Activated naive CD8-positive, alpha-beta T cell treated with anti-CD3 and anti-CD28 coated beads, Interleukin-2, amount 50 U/mL, for 16 hours (primary cell): ENCODE measurements around the gene LINC00632.

Source experiments
- DNase-seq: peaks from one replicate; pipeline ENCODE4 v3.0.0-alpha.2; 2020; ENCODE audit warnings: low read depth, low spot score

LINC00632 gene

GRCh38 chrX:140765043-140765784 lies 55.7 kb downstream of the LINC00632 start:
- DNase-seq: no peak

GRCh38 chrX:140766024-140766611 lies 56.6 kb downstream of the LINC00632 start:
- DNase-seq: no peak

GRCh38 chrX:140767646-140768045 lies 58.1 kb downstream of the LINC00632 start:
- no peak for DNase-seq

GRCh38 chrX:140775211-140775610 lies 65.7 kb downstream of the LINC00632 start:
- no peak for DNase-seq

GRCh38 chrX:140776320-140776719 lies 66.8 kb downstream of the LINC00632 start:
- no peak for DNase-seq

- DNase-seq: no peak
Measured at GRCh38 chrX:140794642-140795041, 85.1 kb downstream of the LINC00632 start.

GRCh38 chrX:140799216-140799615 lies 89.7 kb downstream of the LINC00632 start:
- DNase-seq: no peak

- DNase-seq: no peak
Measured at GRCh38 chrX:140804292-140804691, 94.7 kb downstream of the LINC00632 start.

GRCh38 chrX:140815868-140816267 lies 106.3 kb downstream of the LINC00632 start:
- no peak for DNase-seq

GRCh38 chrX:140817943-140818342 lies 108.4 kb downstream of the LINC00632 start:
- no peak for DNase-seq

- DNase-seq: no peak
Measured at GRCh38 chrX:140821280-140821679, 111.7 kb downstream of the LINC00632 start.

GRCh38 chrX:140822184-140822583 lies 112.6 kb downstream of the LINC00632 start:
- DNase-seq: no peak

- DNase-seq: no peak
Measured at GRCh38 chrX:140822861-140823260, 113.3 kb downstream of the LINC00632 start.

GRCh38 chrX:140836874-140837273 lies 127.3 kb downstream of the LINC00632 start:
- no peak for DNase-seq
